Hematopoietic multipotent progenitor cell treated with erythropoietin and hydrocortisone succinate and interleukin-3 and kit ligand, for 15 days (in vitro differentiated cells): ENCODE measurements around the gene CHRNB1.

ENCODE experiments used
- DNase-seq: peaks from one replicate; pipeline ENCODE4 v3.0.0-alpha.2; 2015; ENCODE audit warnings: low spot score

Gene CHRNB1

DNA sequence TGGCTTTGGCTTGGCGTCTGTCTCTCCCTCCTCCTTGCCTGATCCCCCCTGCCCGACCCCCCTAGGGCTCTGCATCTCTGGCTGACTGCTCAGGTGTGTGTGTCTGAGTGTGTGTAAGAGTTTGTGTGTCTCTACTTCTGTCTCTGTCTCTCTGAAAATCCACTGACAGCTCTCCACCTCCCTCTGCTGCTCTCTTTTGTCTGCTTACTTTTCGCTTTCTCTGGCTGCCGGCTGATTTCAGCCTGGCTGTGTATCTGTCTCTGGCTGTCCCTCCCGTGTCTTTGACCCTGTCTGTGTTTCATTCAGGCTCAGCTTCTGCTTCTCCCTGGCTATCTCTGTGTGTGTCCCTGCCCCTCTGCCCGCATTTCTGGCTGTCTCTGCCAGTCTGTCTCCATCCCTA is 28.5 kb upstream of the CHRNB1 start:
- DNase-seq = no peak

DNA sequence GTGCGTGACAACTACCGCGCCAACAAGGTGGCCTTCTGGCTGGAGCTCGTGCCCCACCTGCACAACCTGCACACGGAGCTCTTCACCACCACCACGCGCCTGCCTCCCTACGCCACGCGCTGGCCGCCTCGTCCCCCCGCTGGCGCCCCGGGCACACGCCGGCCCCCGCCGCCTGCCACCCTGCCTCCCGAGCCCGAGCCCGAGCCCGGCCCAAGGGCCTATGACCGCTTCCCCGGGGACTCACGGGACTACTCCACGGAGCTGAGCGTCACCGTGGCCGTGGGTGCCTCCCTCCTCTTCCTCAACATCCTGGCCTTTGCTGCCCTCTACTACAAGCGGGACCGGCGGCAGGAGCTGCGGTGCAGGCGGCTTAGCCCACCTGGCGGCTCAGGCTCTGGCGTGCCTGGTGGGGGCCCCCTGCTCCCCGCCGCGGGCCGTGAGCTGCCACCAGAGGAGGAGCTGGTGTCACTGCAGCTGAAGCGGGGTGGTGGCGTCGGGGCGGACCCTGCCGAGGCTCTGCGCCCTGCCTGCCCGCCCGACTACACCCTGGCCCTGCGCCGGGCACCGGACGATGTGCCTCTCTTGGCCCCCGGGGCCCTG is 27.7 kb upstream of the CHRNB1 start:
- DNase-seq = no peak

DNA sequence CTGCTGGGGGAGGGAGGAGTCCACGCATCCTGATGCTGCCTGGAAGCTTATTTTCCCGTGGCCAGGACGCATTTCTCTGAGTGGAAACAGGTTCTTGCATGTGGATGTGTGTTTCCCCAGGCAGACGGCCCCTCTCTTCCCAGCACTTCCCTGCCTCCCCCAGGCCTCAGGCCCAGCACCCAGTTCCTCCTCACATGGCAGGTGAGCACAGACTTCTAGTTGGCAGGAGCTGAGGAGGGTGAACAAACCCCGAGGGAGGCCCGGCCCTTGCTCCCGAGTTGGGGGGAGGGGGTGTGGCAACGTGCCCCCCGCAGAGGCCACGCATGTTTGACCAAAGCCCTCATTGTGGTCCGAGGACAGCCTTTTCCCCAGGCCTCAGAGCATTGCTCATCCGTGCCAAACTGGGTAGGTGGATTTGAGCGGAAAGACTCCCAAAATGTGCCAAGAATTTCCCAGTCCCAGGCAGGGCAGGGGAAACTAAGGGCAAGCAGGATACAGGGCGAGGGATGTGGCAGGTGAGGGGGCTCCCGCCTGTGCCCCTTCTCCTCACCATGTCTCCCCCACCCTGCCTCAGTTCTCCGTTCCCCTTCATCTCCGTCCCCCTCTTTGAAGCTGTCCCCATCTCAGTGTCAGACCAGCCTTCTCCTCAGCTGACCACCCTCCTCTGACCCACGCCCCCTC is 26.2 kb upstream of the CHRNB1 start:
- DNase-seq = no peak

DNA sequence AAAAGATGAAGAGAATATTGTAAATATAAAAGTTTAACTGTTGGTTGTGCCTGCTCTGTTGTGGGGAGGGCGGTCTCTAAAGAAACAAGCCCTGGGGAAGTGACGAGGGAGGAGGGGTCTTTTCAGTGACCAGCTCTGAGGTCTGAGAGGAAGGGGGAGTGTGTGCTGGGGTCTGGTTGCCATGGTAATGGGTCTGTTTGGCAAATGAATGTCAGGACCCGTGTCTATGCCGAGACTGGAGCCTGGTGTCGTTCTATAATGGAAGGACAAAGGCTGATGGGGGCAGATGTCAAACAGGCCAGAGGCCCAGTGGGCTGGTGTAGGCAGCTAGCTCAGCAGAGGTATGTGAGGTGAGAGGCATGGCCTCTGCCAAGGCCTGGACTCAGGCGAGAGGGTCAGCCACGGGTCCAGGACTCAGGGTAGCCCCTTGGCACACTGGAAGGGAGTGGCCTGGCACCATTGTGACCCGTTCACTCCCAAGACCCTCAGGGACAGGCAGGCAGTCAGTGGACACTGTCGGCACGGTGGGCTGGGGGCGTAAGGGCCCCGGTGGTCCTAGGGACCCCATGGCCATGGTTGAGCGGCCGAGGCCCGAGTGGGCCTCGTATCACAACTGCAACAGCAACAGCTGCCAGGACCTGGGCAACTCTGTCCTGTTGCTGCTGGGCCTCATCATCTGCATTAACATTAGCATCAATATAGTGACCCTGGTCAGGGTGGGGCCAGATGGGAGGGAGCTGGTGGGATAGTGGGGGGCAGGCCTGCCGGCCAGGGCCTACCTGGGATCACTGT is 24.8 kb upstream of the CHRNB1 start, which contains the start of gene SPEM1:
TSS of gene SPEM1 (plus strand) at position 506 of the 792 bp plus-strand sequence. CDS start at position 567, 61 bp downstream.
- no peak for DNase-seq

DNA sequence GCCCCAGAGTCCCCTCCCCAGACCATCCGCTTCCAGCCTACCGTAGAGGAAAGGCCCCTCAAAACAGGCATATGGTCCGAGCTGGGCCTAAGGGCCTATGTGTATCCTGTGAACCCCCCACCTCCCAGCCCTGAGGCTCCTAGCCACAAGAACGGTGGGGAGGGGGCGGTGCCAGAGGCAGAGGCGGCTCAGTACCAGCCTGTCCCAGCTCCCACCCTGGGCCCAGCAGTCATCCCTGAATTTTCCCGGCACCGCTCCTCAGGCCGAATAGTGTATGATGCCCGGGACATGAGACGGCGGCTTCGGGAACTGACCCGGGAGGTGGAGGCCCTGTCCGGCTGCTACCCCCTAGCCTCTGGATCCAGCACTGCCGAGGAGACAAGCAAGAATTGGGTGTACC is 23.7 kb upstream of the CHRNB1 start:
- no peak for DNase-seq

DNA sequence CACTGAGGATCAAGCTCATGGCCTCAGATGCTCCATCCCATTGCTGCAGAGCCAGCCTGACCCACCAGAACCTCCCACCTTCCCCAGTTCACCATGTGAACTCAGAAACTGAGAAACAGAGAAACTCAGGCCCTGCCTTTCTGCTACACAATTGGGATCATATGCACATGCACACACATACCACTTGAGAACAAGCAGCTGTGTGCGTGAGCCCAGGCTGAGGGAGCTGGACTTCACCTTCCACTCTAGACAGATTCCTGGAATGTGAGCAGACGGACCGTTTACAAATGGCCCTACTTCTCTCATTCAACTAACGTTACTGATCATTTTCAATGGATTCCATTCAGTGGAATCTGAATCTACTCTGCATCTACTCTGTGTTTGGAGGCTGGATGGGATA is 21.2 kb upstream of the CHRNB1 start:
- no peak for DNase-seq

DNA sequence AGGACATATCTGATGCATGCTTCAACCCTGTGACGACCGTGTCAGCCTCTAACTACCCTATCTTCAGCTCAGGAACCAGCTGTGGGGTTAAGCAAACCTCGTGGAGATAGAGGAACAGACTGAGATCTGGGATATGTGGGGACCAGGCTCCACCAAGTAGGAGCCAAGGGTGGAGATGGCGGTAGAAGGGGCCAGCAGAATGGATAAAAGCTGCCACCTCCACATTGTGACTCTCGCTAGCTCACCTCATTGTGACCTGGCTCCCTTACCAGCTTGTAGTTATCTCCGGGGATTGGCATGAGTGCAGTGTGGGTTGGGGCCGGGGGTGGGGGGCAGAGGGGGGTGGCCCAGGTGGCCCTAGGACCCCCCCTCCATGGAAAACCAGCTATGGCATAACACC is 19.5 kb upstream of the CHRNB1 start, which contains the start of gene SPEM2:
TSS of gene SPEM2 (plus strand) at position 301 of the 400 bp plus-strand sequence. CDS start at position 374, 73 bp downstream.
- DNase-seq = no peak

DNA sequence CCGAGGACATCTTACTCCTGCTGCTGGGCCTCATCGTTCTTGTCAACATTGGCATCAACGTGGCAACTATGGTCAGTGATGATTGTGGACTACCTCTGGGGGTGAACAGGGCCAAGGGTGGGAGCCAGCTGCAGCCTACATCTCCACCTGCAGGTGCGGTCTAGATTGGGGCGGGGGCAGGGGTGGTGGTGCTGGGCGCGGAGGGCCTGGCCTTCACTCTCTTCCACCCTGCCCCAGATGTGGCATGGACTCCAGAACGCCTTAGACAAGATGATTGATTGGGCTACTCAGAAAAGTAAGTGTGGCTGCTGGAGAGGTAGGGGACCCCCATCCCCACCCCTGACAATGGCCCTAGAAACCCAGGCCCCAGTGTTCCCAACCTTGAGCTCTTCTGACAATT is 19.1 kb upstream of the CHRNB1 start:
- no peak for DNase-seq

DNA sequence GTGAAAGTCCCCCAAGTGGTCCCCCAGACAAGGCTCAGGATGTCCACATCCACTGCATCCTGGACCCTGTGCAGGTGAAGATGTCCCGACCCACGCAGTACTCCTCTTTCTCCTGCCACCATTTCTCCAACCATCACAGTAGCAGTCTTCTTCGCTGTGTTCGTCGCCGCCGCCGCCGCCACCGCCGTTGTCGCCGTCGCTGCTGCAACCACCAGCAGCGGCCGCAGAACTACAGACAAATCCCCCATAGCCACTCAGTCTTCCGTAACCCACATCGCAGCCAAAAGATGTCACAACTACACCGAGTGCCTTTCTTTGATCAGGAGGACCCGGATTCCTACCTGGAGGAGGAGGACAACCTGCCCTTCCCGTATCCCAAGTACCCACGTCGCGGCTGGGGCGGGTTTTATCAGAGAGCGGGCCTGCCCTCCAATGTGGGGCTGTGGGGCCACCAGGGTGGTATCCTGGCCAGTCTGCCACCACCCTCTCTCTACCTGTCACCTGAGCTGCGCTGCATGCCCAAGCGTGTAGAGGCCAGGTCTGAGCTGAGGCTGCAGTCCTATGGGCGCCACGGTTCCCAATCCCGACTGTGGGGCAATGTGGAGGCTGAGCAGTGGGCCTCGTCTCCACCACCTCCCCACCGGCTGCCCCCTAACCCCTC is 18.5 kb upstream of the CHRNB1 start:
- no peak for DNase-seq

DNA sequence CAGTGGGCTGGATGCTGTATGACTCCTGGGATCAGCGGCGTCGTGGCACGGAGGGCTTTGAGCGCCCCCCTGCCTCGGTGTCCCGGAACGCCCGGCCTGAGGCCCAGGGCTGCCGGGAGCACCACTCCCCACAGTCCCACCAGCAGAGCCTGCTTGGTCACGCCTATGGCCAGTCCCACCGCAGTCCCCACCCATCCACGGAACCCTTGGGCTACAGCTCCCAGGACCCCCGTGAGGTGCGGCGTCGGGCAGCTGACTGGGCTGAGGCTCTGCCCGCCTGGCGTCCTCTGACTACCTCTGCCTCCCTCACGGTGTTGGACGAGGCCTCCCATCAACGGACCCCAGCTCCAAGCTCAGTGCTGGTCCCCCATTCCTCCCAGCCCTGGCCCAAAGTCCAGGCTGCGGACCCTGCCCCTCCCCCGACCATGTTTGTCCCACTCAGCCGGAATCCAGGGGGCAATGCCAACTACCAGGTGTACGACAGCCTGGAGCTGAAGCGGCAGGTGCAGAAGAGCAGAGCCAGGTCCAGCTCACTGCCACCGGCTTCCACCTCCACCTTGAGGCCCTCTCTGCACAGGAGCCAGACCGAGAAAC is 17.9 kb upstream of the CHRNB1 start:
- no peak for DNase-seq

DNA sequence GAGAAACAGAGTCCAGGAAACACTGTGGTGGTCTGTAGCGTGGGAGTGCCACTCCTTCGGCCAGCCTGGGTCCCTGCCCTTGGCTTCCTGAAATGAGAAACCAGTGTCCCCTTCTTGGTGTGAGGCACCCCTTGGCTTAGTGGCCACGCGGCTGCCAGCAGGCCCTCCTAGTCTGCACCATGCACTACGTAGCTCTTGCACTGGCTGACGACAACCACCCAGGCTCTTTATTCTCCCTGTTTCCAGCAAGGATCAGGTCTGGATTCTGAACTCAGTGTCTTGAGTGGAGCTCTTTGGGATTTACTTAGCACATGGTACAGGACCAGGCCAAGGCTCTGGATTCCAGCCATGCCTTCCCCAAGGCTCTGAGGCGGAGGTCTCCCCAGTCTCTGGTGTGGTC is 17.3 kb upstream of the CHRNB1 start:
- DNase-seq = no peak

DNA sequence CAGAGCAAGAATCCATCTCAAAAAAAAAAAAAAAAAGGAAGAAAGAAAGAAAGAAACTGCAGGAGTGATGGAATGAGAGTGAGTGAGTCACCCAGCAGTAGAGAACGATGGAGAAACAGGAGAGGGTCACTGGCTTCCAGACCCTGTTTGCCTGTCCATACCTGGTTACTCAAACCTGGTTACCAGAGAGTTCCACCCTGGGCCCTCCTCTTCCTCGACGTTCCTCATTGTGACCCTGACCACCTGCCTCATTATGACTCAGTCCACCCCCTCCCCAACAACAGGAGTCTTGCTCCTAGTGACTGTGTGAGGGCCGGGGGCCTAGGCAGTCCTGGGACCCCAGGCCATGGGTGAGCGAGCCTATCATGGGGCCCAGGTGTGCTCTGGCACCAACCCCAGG is 16.3 kb upstream of the CHRNB1 start, which contains the start of gene SPEM3:
TSS of gene SPEM3 (plus strand) at position 301 of the 400 bp plus-strand sequence. CDS start at position 347, 46 bp downstream.
- DNase-seq = no peak

DNA sequence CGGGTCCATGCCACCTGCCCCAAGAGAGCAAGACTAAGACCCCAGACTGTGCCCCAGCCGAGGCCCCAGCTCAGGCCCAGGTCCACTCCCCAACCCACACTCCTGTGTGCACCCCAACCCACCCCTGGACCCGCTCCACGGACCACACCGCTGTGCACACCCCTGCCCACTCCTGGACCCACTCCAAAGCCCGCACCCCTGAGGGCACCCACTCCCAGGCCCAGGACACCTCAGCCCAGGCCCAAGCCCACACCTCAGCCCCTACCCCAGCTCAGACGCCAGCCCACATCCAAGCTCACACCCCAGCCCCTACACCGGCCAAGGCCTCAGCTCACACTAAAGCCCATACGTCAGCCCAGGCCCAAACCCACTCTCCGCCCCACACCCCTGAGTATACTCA is 15.1 kb upstream of the CHRNB1 start:
- DNase-seq = no peak

DNA sequence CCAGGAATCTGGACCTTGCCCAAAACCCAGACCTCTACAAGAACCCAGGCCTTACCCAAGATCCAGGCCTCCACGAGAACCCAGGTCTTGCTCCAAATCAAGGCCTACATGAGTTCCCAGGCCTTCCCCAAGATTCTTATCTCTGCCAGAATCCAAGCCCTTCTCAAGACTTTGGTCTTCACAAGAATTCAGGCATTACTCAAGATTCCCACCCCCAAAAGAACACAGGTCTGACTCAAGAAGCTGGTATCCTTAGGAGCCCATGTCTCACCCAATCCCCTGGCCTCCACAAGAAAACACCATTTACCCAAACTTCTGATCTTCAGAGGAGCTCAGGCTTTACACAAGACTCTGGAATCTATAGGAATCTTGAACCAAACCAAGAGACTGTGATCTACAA is 13.6 kb upstream of the CHRNB1 start:
- DNase-seq = no peak

DNA sequence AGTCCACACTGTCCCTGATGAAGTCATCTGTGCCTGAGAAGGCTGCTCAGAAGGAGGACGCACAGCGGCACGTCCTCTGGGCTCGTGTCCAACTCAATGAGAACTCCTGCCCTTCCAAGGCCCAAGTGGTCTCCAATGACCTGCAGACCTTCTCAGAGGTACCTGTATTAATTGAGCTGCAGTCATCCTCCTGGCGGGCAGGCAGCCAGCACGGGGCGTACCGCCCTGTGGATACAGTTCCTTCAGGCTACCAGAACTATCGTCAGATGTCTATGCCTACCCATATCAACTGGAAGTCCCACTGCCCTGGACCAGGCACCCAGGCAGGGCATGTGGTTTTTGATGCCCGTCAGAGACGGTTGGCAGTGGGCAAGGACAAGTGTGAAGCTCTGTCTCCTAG is 12.6 kb upstream of the CHRNB1 start:
- DNase-seq = no peak

DNA sequence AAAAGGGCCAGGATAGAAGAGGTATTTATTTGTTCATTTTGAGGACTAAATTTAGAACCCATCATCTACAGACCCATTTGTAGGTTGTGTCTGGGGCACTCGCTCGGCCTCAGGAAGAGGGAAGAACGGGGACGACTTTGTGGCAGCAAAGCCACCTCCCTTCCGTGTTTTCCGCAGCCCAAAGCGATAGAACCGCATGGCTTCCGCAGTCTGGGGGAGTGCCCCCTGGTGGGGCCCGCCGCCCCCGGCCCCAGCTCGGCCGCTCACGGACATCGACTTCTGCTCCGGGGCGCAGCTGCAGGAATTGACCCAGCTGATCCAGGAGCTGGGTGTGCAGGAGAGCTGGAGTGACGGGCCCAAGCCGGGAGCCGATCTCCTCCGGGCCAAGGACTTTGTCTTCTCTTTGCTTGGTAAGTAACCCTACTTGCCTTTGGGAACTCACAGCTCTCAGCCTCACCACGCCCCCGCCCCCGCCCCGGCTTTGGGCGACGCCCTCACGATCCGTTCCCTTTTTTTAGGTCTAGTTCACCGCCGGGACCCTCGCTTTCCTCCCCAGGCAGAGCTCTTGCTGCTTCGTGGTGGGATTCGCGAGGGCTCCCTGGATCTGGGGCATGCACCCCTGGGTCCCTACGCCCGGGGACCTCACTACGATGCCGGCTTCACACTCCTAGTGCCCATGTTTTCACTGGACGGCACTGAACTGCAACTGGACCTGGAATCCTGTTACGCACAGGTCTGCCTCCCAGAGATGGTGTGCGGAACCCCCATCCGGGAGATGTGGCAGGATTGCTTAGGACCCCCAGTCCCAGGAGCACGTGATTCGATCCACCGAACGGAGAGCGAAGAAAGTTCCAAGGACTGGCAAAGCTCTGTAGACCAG is 8.9 kb upstream of the CHRNB1 start:
- peak; percentile 42 for DNase-seq

DNA sequence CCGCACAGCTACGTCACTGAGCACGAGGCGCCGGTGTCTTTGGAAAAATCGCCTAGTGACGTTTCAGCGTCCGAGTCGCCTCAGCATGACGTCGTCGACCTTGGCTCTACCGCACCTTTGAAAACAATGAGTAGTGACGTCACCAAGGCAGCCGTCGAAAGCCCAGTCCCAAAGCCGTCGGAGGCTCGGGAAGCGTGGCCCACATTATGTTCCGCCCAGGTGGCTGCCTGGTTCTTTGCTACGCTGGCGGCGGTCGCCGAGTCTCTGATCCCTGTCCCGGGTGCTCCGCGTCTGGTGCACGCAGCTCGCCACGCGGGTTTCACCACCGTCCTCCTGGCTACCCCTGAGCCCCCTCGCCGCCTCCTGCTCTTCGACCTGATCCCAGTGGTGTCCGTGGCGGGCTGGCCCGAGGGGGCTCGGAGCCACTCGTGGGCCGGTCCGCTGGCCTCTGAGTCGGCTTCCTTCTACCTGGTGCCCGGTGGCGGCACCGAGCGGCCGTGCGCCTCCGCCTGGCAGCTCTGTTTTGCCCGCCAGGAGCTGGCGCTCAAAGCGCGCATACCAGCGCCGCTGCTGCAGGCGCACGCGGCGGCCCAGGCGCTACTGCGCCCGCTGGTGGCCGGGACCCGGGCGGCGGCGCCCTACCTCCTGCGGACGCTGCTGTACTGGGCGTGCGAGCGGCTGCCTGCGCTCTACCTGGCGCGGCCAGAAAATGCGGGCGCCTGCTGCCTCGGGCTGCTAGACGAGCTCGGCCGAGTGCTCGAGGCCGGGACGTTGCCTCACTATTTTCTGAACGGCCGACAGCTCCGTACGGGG is 8.1 kb upstream of the CHRNB1 start:
- DNase-seq = peak; percentile 84

DNA sequence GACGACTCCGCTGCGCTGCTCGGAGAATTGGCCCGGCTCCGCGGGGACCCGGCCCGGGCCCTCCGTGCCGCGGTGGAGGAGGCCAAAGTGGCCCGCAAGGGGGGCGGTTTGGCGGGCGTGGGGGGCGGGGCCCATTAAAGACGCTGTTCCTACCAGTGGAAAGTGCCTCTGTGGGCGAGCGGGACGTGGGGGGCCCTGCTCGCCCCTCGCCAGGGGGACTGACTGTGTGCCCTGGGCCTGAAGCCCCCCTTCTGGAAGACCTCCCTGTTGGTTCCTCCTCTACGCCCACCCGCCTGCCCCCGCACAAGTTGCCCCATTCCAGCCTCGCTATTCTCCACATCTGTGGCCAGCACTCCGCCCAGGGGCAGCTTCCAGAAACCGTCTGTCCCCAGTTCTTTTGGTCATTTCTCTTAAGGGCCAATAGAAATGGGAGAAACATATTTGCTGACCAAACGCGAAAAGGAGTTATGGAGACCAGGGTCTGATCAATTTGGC is 7.4 kb upstream of the CHRNB1 start:
- DNase-seq = no peak

DNA sequence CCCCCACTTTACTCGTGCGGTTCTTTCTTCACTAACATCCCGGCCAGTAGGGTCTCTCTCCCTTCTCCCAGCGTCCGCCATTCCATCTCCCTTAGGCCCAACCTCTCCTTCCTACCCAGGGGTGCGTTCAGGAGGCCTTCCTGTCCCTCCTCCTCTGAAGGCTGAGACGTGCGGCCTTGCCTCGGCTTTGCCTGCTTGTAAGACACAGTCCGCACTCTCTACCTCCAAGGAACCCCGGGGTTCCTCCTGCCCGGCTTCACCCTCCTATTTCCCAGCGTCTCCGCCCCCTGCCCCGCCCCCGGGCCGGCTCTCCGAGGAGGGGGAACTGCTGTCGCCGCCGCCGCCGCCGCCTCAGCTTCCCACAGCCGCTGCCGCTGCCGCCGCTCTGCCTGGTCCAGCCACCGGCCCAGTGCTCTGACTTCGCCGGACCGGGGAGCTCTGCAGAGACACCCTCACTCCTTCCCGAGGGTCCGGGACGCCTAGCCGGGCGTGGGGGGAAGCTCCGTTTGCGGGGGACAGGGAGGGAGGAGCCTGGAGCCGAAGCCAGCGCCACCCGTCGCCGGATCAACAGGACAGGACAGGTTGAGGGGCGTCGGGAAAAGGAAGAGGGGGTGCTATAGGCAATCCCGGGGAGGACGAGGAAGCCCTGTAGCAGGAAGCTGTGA is 6.8 kb upstream of the CHRNB1 start:
- no peak for DNase-seq
